NCI-H1105 treated with DMSO at 0.1 percent for 48 hours (cell line): ENCODE results near the gene KIAA0825.

Experiments used
- DNase-seq: peaks from one replicate; lab custom pipeline; 2025; lab: John Stamatoyannopoulos, UW

Gene KIAA0825

DNA sequence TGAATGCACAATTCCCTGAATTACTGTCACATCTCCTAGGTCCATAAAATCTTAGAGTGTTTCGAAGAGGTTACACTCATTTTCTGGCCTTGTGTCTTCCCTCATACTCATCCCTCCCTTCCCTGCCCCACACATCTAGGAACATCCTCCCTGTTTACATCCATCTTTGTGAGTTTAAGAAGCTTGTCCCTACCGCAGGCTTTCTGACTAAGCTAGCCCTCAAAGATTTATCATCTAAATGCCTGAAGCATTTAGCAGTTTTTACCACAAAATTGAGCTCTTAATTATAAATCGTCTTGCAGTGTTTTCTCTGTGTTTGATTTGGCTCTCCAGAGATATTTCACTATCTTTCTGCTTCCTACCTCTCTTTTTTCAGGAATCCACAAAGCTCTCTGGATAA, 374.8 kb downstream of the KIAA0825 start:
- no peak for DNase-seq

DNA sequence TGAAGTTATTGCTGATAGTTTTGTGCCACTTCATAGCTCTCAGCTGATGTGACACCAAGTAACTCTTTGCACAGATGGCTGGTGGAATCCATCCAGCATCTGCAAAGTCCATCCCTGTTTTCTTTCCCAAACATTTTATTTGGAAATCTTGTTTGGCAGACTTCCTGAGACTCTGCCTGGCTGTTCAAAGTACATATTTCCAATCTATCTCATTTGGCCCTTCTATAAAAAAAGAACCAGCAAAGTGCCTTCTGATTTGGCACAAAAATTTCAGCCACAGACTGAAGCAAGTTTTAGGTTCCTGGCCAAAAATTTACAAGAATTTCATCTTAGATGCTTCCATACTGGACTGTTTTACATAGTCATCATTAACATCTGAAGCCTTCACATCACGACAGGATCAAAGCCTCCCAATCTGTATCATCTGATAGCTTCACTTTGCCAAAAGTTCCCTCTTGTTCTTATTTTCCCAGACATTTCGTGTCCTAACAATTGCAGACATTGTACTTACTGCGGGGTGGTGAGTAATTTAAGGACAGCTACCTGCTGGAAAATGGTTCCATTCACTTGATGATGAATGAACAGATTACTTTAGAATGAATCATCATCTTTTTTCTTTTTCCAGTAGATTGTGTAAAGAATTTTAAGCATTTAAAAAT, 377.3 kb downstream of the KIAA0825 start:
- no peak for DNase-seq

DNA sequence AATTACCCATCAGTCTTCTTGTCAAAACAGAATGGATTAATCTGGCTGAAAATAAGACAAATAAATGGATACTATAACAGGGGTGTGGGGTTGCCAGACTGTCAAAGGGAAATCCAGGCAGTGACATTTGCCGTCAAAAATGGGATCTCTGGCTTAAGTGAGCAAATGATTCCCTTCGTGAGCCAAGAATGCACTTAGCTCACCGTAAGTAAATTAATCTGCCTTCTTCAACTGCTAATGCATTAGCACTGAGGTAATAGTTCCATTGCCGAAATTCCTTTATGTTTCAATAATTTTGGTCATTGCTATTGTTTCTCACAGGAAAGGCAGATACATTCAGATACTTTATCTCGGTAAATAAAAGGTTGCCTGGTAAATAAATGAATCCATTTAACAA, 377.8 kb downstream of the KIAA0825 start:
- peak; percentile 77 for DNase-seq

GRCh38 chr5:94240134-94240533, 378.3 kb downstream of the KIAA0825 start:
- DNase-seq, result no peak

DNA sequence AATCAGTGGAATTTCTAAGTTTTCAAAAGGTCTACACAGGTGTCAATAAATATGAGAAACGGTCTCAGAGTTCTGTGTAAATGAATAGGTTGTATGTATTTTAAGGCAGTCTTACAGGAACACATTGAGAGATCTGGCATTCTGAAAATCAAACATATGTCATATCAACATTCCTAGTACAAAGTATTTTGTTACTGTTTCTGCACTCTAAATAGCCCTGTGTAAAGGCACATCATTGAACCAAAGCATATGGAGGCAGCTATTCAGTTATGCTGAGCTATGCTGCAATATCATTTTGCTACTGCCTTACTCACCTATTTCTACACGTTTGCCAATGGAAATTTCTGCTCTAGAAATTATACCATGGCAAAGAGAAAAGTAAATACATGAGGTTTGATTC, 379.1 kb downstream of the KIAA0825 start:
- DNase-seq, result no peak

GRCh38 chr5:94234987-94235386, 383.4 kb downstream of the KIAA0825 start:
- DNase-seq, result no peak

GRCh38 chr5:94228791-94229190, 389.6 kb downstream of the KIAA0825 start:
- no peak for DNase-seq

DNA sequence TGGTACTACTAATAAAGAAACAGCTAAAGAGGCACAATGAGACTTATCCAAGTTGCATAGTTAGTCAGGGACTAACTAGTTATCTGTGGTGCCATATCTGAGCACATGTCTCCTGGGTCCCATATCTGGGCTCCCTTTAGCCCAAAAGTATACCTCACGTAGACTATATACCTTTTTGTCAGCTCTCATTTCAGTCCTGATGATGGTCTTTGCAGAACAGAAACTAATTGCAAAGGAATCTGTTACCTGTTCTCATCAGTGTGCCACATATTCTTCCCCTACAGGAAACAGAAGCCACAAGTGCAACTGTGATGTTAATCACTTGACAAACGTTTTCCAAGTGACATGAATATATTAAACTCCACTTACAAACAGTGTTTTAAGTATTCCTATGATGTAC, 395.2 kb downstream of the KIAA0825 start:
- no peak for DNase-seq

GRCh38 chr5:94218374-94218773, 400.0 kb downstream of the KIAA0825 start:
- no peak for DNase-seq

DNA sequence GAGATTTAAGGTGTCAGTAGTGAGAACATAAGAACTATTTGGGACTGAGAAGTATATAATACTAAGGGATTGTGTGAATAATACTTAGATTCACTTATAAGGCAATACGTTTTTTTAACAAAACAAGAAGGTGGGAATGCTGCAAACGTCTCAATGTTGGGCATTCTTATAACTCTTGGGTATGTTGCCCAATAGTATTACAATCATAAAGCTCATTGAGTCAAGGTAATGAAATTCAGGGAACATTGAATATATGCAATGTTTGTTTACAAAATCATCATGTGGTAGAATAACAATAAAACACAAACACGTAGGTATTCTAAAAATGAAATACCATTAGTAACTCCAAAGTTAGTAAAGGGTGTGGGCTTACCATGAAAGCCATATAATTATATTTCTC, 400.7 kb downstream of the KIAA0825 start:
- DNase-seq, result no peak

DNA sequence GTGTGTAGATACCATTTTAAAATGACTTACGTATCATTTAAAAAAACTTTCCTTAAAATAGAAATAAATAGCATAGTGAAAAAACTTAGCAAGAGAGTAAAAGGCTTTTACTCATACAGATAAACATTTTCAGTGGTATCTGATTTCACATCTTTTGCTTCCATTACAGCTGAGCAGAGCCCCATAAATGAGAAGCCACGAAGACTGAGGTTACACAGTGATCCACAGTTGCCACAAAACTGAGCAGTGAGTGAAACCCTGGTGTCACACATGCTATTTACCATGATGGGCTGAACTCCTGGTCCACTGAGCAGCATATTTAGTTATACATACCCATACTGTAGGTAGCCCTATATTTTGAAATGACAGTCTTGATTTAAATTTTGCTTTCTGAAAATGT, 401.2 kb downstream of the KIAA0825 start:
- DNase-seq, result no peak

DNA sequence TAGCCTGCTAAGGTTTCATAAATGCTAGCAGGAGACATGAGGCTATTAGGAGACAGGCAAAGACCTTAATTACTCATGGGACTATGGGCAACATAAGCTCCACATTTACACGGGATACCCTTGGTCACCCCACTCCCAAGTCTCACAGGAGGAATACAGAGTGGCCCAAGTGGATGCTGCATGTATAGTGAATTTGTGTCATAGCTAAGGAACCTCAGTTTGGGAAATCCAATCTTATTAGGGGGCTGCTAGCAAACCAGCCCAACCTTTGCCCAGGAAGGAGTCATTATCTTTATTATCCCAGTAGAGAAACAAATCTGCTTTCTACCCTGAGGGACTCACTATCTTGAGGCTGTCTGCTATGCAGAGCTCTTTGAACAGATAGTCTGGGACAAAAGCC, 405.9 kb downstream of the KIAA0825 start:
- DNase-seq, result no peak

DNA sequence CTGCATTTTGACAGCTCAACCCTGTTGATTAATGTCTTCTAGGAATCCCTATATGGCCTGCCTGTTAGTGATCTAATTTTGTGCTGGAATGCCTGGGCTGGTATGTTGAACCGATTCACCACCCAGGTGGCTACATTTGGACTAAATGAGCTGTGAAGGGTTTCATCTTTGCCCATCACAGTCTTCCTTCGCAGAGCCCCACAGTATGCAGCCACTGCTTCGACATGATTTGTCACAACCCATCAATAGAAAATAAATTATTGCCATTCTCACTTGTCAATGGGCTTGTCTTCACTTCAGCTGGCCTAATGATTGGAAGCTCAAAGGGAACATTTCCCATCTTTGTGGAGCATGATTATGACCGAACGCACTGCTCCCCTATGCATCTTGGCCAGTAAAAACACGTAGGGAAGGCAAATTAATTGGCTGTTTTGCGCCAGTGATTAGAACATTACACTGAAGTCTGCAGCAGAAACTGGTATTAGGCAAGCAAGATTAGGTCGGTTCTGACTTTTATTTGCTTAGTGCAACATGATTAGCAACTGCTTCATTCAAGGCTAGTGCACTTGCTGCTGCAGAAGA, 408.5 kb downstream of the KIAA0825 start:
- no peak for DNase-seq

GRCh38 chr5:94209272-94209671, 409.1 kb downstream of the KIAA0825 start:
- no peak for DNase-seq

DNA sequence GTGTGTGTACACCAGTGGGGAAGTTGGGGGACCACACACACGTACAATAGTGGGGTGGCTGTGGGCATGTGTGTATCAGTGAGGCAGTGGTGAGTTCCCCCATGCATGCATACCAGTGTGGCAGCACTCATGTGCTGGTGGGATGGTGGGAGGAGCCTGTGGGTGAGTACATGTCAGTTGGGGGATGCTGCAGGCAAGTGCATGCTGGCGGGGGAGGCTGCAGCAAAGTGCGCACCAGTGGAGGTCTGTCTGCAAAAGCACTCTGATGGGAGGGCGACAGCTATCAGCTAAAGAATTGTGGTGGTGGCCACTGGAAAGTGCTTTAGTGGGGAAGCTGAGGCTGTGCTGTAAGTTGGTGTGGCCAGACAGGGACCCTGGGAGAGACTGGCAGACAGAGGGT, 418.8 kb downstream of the KIAA0825 start:
- no peak for DNase-seq

GRCh38 chr5:94197970-94198369, 420.4 kb downstream of the KIAA0825 start:
- no peak for DNase-seq

DNA sequence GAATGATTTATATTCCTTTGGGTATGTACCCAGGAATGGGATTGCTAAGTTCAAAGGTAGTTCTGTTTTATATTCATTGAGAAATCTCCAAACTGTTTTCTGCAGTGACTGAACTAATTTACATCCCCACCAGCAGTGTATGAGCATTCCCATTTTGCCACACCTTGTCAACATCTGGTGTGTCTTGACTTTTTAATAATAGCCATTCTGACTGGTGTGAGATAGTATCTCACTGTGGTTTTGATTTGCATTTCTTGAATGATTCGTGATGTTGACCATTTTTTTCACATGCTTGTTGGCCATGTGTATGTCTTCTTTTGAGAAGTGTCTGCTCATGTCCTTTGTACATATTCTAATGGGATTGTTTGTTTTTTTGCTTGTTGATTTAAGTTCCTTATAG, 421.5 kb downstream of the KIAA0825 start:
- no peak for DNase-seq

- DNase-seq, result no peak
Observed at GRCh38 chr5:94192658-94193391, 425.6 kb downstream of the KIAA0825 start.

DNA sequence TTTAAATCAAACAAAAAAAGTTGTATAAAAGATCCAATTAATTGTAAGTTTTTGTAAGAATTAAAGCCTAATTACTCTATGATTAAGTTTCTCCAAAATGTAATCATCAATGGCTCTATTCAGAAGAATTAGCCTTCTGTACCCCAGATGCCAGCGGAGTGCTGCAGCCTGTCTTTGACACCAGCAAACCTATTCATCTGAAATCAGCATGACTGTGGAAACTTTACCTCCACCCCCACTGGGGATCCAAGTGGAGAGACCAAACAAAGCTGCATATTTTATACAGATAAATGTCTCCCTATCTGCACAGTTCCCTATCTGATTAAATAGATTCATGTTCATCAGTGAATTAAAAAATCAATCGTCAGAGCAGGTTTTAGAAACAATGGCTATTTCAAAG, 426.8 kb downstream of the KIAA0825 start:
- DNase-seq, result no peak

GRCh38 chr5:94188725-94189124, 429.7 kb downstream of the KIAA0825 start:
- no peak for DNase-seq

DNA sequence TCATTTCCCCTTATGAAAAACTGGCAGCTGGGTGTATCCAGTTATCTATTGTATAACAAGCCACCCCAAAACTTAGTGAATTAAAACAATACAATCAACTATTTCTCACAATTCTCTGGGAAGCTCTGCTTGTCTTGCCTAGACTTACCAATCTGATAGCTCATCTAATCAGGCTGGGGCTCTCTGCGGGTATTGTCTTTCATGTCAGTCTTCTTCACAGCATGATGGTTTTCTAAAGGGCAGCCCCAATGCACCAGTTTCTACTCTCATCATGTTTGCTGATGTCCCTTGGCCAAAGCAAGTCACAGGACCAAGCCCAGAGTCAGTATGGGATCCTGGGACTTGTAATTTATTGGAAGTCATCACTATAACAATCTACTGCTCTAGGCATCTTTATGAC, 433.5 kb downstream of the KIAA0825 start:
- no peak for DNase-seq

- DNase-seq, result peak; percentile 31
Observed at GRCh38 chr5:94181895-94182294, 436.5 kb downstream of the KIAA0825 start.

DNA sequence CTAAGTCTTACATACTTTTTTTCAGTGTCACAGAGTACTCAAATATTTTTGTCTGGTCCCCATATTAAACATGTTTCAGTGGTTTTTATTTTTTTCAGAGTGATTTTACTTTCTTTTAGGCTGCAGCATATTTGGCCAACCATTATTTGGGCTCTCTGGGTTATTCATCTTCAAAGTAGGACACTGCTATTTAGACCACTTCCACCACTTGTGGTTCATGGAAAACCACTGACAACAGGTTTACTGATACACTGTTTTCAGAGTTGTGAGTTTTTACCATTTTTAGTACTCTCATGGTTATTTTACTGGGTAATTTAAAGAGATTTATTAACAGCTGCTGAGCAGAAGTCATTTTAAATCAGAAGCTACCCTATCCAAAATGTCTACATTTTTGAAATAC, 437.6 kb downstream of the KIAA0825 start:
- DNase-seq, result no peak

DNA sequence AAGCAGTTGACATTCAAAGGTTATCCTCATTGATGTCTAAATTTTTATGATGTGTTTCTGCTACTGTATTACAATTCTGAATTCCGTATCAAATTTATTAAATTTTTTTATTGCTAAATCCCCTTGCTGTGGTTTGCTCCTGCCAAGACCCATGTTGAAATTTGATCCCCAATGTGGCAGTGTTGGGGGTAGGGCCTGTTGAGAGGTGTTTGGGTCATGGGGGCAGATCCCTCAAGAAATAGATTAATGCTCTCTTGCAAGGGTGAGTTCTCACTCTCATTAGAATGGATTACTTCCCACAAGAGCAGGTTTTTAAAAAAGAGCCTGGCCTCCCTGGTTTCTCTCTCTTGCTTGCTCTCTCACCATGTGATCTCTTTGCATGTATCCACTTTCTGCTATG, 442.5 kb downstream of the KIAA0825 start:
- no peak for DNase-seq
